ENCODE results near the gene DCANP1. TPM values are rescaled to one million over a fixed set of nuclear protein-coding genes. Genes with fewer than 3 reads are reported as not detected.

DCANP1 gene
- total RNA-seq, 1 experiment from 2014 or later = not detected

DNA sequence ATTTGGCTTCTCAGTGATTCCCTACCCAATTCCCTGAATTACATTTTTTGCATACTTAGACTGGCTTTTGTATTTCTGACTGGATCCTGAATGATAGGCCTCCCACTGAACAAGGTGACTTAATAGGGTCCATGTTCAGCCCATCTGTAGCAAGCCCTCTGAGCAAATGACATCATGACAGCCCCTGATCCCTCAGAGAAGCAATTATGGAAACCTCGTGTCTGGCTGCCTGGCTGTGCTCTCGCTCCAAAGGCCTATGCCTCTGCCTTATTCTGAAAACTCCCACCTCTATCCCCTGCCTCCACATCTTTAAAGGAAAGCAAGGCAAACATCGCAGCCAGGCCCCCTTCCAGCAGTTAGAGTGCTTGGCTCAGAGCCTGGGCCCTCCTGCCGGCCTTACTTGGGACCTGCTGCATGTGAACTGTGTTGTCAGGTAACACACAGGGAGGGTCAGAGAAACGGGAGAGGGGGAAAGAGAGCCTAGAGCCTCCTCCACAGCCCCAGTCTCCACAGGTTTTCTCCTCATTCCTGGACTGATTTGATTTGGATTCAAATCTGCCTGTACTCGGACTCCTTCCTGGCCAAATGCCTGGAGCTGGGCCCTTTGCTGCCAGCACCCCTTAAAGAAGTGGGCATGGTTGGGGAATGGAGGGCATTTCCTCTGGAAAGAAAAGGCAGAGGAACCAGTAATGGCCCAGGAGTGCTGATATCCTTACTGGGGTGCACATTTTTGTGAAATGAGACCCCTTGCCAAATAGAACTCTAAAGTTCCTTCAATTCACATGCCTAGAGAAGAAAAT, 3.8 kb downstream of the DCANP1 start:
- no peaks in the 10 kb centered on the region for H3K27me3 Mint-ChIP-seq (ENCODE audit: low read depth)
- POLR2A ChIA-PET = no interaction called here
- H3K9me3 Mint-ChIP-seq = no peaks in the 10 kb centered on the region
- no peak overlapping the region for H3K27ac Mint-ChIP-seq
- ATAC-seq (no peak; the same call in 1 of the 2 replicates), DNase-seq (ENCODE audit: low spot score) (no peak)
- H3K4me3 Mint-ChIP-seq = no peak overlapping the region
- peaks cover 8% of the 10 kb centered on the region for H3K4me1 Mint-ChIP-seq
- CTCF ChIA-PET = interaction anchor here (2.0 to 2.9 kb wide), 2 partner anchors 14 to 23 kb away, joined by 12 to 14 read pairs; no protein-coding TSS in a partner anchor
- H3K36me3 Mint-ChIP-seq = no peaks in the 10 kb centered on the region
- TF ChIP-seq, protein P1, sequence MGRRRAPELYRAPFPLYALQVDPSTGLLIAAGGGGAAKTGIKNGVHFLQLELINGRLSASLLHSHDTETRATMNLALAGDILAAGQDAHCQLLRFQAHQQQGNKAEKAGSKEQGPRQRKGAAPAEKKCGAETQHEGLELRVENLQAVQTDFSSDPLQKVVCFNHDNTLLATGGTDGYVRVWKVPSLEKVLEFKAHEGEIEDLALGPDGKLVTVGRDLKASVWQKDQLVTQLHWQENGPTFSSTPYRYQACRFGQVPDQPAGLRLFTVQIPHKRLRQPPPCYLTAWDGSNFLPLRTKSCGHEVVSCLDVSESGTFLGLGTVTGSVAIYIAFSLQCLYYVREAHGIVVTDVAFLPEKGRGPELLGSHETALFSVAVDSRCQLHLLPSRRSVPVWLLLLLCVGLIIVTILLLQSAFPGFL (CRISPR knock-in tag; IDR thresholded peaks at IDR 0.05; ENCODE audit: borderline replicate concordance) = no peak
- TF ChIP-seq TP53 (CRISPR knock-in tag; IDR thresholded peaks at IDR 0.05) = no peak
- no peak for TF ChIP-seq ZNF138 (CRISPR knock-in tag; conservative IDR thresholded peaks at IDR 0.05)
- TF ChIP-seq, protein P2, sequence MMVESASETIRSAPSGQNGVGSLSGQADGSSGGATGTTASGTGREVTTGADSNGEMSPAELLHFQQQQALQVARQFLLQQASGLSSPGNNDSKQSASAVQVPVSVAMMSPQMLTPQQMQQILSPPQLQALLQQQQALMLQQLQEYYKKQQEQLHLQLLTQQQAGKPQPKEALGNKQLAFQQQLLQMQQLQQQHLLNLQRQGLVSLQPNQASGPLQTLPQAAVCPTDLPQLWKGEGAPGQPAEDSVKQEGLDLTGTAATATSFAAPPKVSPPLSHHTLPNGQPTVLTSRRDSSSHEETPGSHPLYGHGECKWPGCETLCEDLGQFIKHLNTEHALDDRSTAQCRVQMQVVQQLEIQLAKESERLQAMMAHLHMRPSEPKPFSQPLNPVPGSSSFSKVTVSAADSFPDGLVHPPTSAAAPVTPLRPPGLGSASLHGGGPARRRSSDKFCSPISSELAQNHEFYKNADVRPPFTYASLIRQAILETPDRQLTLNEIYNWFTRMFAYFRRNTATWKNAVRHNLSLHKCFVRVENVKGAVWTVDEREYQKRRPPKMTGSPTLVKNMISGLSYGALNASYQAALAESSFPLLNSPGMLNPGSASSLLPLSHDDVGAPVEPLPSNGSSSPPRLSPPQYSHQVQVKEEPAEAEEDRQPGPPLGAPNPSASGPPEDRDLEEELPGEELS (CRISPR knock-in tag; IDR thresholded peaks at IDR 0.05) = no peak
- no peak for TF ChIP-seq GRHL2 (CRISPR knock-in tag; IDR thresholded peaks at IDR 0.05; ENCODE audit: insufficient replicate concordance, severe bottlenecking)
- TF ChIP-seq GABPB1 (CRISPR knock-in tag; IDR thresholded peaks at IDR 0.05) = no peak
- TF ChIP-seq, protein P3, sequence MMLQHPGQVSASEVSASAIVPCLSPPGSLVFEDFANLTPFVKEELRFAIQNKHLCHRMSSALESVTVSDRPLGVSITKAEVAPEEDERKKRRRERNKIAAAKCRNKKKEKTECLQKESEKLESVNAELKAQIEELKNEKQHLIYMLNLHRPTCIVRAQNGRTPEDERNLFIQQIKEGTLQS (CRISPR knock-in tag; conservative IDR thresholded peaks at IDR 0.05) = no peak
- no peak for TF ChIP-seq IRF2 (CRISPR knock-in tag; IDR thresholded peaks at IDR 0.05; ENCODE audit: borderline replicate concordance, low read depth)
- TF ChIP-seq ZNF121 (CRISPR knock-in tag; IDR thresholded peaks at IDR 0.05) = no peak
- TF ChIP-seq, protein P4, sequence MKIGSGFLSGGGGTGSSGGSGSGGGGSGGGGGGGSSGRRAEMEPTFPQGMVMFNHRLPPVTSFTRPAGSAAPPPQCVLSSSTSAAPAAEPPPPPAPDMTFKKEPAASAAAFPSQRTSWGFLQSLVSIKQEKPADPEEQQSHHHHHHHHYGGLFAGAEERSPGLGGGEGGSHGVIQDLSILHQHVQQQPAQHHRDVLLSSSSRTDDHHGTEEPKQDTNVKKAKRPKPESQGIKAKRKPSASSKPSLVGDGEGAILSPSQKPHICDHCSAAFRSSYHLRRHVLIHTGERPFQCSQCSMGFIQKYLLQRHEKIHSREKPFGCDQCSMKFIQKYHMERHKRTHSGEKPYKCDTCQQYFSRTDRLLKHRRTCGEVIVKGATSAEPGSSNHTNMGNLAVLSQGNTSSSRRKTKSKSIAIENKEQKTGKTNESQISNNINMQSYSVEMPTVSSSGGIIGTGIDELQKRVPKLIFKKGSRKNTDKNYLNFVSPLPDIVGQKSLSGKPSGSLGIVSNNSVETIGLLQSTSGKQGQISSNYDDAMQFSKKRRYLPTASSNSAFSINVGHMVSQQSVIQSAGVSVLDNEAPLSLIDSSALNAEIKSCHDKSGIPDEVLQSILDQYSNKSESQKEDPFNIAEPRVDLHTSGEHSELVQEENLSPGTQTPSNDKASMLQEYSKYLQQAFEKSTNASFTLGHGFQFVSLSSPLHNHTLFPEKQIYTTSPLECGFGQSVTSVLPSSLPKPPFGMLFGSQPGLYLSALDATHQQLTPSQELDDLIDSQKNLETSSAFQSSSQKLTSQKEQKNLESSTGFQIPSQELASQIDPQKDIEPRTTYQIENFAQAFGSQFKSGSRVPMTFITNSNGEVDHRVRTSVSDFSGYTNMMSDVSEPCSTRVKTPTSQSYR (CRISPR knock-in tag; IDR thresholded peaks at IDR 0.05) = no peak
- TF ChIP-seq SMAD4 (CRISPR knock-in tag; IDR thresholded peaks at IDR 0.05) = no peak
- TF ChIP-seq, protein P5, sequence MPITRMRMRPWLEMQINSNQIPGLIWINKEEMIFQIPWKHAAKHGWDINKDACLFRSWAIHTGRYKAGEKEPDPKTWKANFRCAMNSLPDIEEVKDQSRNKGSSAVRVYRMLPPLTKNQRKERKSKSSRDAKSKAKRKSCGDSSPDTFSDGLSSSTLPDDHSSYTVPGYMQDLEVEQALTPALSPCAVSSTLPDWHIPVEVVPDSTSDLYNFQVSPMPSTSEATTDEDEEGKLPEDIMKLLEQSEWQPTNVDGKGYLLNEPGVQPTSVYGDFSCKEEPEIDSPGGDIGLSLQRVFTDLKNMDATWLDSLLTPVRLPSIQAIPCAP (CRISPR knock-in tag; IDR thresholded peaks at IDR 0.05) = no peak

DNA sequence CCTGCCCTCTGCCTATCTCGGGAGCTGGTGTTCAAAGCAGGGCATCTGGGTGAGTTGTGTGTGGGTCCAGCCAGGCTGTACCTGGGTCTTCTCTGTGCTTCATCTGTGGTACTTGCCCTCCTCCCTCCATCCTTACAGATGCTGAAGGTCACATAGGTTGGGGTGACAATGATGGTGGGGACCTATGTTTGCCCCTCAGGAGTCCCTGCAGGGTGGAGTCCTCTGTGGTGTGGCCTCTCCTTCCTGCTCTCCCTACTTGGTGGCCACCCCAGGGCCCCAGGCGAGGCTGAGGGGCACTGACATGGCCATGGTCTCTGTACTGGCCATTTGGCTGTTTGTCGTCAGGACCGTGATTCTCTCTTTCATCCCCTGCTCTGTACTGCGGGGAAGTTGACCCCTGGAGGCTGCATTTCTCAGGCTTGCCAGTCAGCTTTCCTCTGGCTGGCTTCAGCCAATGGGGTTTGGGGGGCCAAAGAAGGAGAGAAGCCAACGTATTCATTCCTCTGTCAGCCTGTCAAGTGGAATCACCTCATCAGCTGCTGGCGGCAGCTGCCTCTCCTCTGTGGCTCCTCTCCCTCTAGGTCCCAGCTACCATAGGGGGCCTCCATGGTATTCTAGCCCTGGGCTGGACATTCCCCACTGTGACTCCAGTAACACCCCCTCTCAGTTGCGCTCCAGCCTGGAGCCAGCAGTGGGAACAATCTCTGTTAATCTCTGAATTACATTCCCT, 4.6 kb downstream of the DCANP1 start:
- DNase-seq (ENCODE audit: low spot score) (no peak), ATAC-seq (no peak)
- no peaks in the 10 kb centered on the region for H3K9me3 Mint-ChIP-seq
- H3K27ac Mint-ChIP-seq = no peak overlapping the region
- ChIA-PET CTCF (interaction anchor here (4.8 kb wide), 1 partner anchor 17 kb away, joined by 32 read pairs; no protein-coding TSS in a partner anchor), POLR2A (no interaction called here)
- no peaks in the 10 kb centered on the region for H3K36me3 Mint-ChIP-seq
- H3K27me3 Mint-ChIP-seq (ENCODE audit: low read depth) = no peaks in the 10 kb centered on the region
- 0 out of 2 replicates have a peak, but pooled peaks cover 4% of the 10 kb centered on the region for H3K4me1 Mint-ChIP-seq
- no peak overlapping the region for H3K4me3 Mint-ChIP-seq
- TF ChIP-seq ZNF396 (CRISPR knock-in tag; IDR thresholded peaks at IDR 0.05; ENCODE audit: borderline replicate concordance) = no peak
- TF ChIP-seq JAZF1 (CRISPR knock-in tag; IDR thresholded peaks at IDR 0.05) = no peak
- TF ChIP-seq TEAD4 (CRISPR knock-in tag; IDR thresholded peaks at IDR 0.05) = no peak
- TF ChIP-seq GTF2I (CRISPR knock-in tag; conservative IDR thresholded peaks at IDR 0.05) = no peak
- TF ChIP-seq ETV6 (CRISPR knock-in tag; IDR thresholded peaks at IDR 0.05) = no peak
- TF ChIP-seq, protein P6, sequence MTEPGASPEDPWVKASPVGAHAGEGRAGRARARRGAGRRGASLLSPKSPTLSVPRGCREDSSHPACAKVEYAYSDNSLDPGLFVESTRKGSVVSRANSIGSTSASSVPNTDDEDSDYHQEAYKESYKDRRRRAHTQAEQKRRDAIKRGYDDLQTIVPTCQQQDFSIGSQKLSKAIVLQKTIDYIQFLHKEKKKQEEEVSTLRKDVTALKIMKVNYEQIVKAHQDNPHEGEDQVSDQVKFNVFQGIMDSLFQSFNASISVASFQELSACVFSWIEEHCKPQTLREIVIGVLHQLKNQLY (CRISPR knock-in tag; IDR thresholded peaks at IDR 0.05) = no peak
- TF ChIP-seq FOXK1 (CRISPR knock-in tag; IDR thresholded peaks at IDR 0.05) = no peak
- no peak for TF ChIP-seq ZNF232 (CRISPR knock-in tag; IDR thresholded peaks at IDR 0.05)
- TF ChIP-seq, protein P7, sequence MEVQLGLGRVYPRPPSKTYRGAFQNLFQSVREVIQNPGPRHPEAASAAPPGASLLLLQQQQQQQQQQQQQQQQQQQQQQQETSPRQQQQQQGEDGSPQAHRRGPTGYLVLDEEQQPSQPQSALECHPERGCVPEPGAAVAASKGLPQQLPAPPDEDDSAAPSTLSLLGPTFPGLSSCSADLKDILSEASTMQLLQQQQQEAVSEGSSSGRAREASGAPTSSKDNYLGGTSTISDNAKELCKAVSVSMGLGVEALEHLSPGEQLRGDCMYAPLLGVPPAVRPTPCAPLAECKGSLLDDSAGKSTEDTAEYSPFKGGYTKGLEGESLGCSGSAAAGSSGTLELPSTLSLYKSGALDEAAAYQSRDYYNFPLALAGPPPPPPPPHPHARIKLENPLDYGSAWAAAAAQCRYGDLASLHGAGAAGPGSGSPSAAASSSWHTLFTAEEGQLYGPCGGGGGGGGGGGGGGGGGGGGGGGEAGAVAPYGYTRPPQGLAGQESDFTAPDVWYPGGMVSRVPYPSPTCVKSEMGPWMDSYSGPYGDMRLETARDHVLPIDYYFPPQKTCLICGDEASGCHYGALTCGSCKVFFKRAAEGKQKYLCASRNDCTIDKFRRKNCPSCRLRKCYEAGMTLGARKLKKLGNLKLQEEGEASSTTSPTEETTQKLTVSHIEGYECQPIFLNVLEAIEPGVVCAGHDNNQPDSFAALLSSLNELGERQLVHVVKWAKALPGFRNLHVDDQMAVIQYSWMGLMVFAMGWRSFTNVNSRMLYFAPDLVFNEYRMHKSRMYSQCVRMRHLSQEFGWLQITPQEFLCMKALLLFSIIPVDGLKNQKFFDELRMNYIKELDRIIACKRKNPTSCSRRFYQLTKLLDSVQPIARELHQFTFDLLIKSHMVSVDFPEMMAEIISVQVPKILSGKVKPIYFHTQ (CRISPR knock-in tag; IDR thresholded peaks at IDR 0.05) = no peak
- TF ChIP-seq, protein P5 (CRISPR knock-in tag; IDR thresholded peaks at IDR 0.05) = no peak
- no peak for TF ChIP-seq OVOL2 (CRISPR knock-in tag; IDR thresholded peaks at IDR 0.05; ENCODE audit: borderline replicate concordance)

Measured in WTC11 (cell line).